GOT3 (cell line): Measurements from ENCODE around the gene THOP1.
A peak's percentile ranks its signal among the peaks of the same experiment; 100 is the strongest.

Source experiments
- DNase-seq: peaks from one replicate; lab custom pipeline; 2025; ENCODE audit warnings: mixed read lengths; lab: John Stamatoyannopoulos, UW

Gene THOP1

GRCh38 chr19:2785244-2785997 is at the start of gene THOP1:
Gene THOP1, plus strand, starts transcription at chr19:2785503. Its CDS starts 160 bp downstream, at chr19:2785663.
- DNase-seq = peak; percentile 94

GRCh38 chr19:2736550-2737190 is 48.6 kb upstream of the THOP1 start:
- DNase-seq = no peak

- DNase-seq = peak; percentile 79
Observed at GRCh38 chr19:2739602-2740313, 45.5 kb upstream of the THOP1 start, which contains the start of gene SLC39A3. Gene SLC39A3, minus strand, starts transcription at chr19:2740017. Its CDS starts 2,760 bp downstream, at chr19:2737257.

GRCh38 chr19:2740314-2740656 is 45.0 kb upstream of the THOP1 start:
- no peak for DNase-seq

GRCh38 chr19:2743099-2743498 is 42.2 kb upstream of the THOP1 start:
- DNase-seq = no peak

GRCh38 chr19:2744113-2744512 is 41.2 kb upstream of the THOP1 start:
- no peak for DNase-seq

GRCh38 chr19:2747349-2747748 is 38.0 kb upstream of the THOP1 start:
- DNase-seq = no peak

GRCh38 chr19:2750808-2751437 is 34.4 kb upstream of the THOP1 start:
- no peak for DNase-seq

GRCh38 chr19:2751438-2751830 is 33.9 kb upstream of the THOP1 start:
- no peak for DNase-seq

GRCh38 chr19:2754659-2755447 is 30.4 kb upstream of the THOP1 start:
- DNase-seq = no peak

GRCh38 chr19:2755448-2755705 is 29.9 kb upstream of the THOP1 start:
- DNase-seq = no peak

GRCh38 chr19:2755811-2756210 is 29.5 kb upstream of the THOP1 start:
- DNase-seq = no peak

GRCh38 chr19:2756477-2756876 is 28.8 kb upstream of the THOP1 start:
- DNase-seq = no peak

GRCh38 chr19:2756921-2757881 is 28.1 kb upstream of the THOP1 start:
- no peak for DNase-seq

- no peak for DNase-seq
Observed at GRCh38 chr19:2758601-2759313, 26.5 kb upstream of the THOP1 start.

GRCh38 chr19:2759362-2759761 is 25.9 kb upstream of the THOP1 start:
- no peak for DNase-seq

- DNase-seq = no peak
Observed at GRCh38 chr19:2759965-2760364, 25.3 kb upstream of the THOP1 start.

- DNase-seq = no peak
Observed at GRCh38 chr19:2761309-2761677, 24.0 kb upstream of the THOP1 start.

GRCh38 chr19:2761876-2762782 is 23.2 kb upstream of the THOP1 start:
- DNase-seq = no peak
